Hepatocyte (in vitro differentiated cells): ENCODE data around the gene RARB.

Source experiments
- CTCF ChIP-seq: fragments of 200-600 bp; sonication (generic); IDR thresholded peaks from 2 replicates; pipeline ENCODE4 v1.5.1; 2016; ENCODE audit warnings: antibody characterized with exemption, mild to moderate bottlenecking; ENCODE audit not compliant: poor library complexity
- EZH2 ChIP-seq: fragments of 200-600 bp; sonication (generic); IDR thresholded peaks from 2 replicates; pipeline ENCODE4 v1.6.1; 2016; ENCODE audit warnings: antibody characterized with exemption, mild to moderate bottlenecking, borderline replicate concordance
- EZH2phosphoT487 ChIP-seq: fragments of 200-600 bp; sonication (generic); IDR thresholded peaks from one replicate; pipeline ENCODE4 v1.6.1; 2018; ENCODE audit warnings: antibody characterized with exemption, mild to moderate bottlenecking, low read depth, moderate library complexity; ENCODE audit not compliant: unreplicated experiment, severe bottlenecking

- TF ChIP-seq CTCF (no peak), EZH2phosphoT487 (no peak), EZH2 (no peak)
Measured at GRCh38 chr3:25452740-25453139, 24.7 kb downstream of the RARB start.
